Raji (cell line): ENCODE data around the gene RARB.

ENCODE experiments used
- POLR2A ChIP-seq: IDR thresholded peaks from 2 replicates; pipeline ENCODE4 v1.6.1; 2011; ENCODE audit warnings: low read depth, low read length, control low read depth; ENCODE audit not compliant: insufficient read depth

RARB gene

GRCh38 chr3:25412269-25412668, 15.8 kb upstream of the RARB start:
- no peak for TF ChIP-seq POLR2A

- no peak for TF ChIP-seq POLR2A
These were observed 11.9 kb upstream of the RARB start for GRCh38 chr3:25416176-25416575.

GRCh38 chr3:25418596-25418995, 9.5 kb upstream of the RARB start:
- no peak for TF ChIP-seq POLR2A

GRCh38 chr3:25419251-25419650, 8.8 kb upstream of the RARB start:
- TF ChIP-seq POLR2A, result no peak

- TF ChIP-seq POLR2A, result no peak
These were observed 7.9 kb upstream of the RARB start for GRCh38 chr3:25420147-25420546.

GRCh38 chr3:25420885-25421284, 7.2 kb upstream of the RARB start:
- TF ChIP-seq POLR2A, result no peak

- no peak for TF ChIP-seq POLR2A
These were observed 6.3 kb upstream of the RARB start for GRCh38 chr3:25421747-25422146.

GRCh38 chr3:25423780-25424588, 4.1 kb upstream of the RARB start:
- TF ChIP-seq POLR2A, result no peak

- no peak for TF ChIP-seq POLR2A
These were observed 3.4 kb upstream of the RARB start for GRCh38 chr3:25424614-25425013.

- no peak for TF ChIP-seq POLR2A
These were observed 1.7 kb upstream of the RARB start for GRCh38 chr3:25426408-25426807.

- no peak for TF ChIP-seq POLR2A
These were observed 908 bp upstream of the RARB start for GRCh38 chr3:25427155-25427554.

- no peak for TF ChIP-seq POLR2A
These were observed 511 bp upstream of the RARB start for GRCh38 chr3:25427563-25427941.

- TF ChIP-seq POLR2A, result no peak
These were observed 799 bp downstream of the RARB start for GRCh38 chr3:25428789-25429335.

- no peak for TF ChIP-seq POLR2A
These were observed 1.6 kb downstream of the RARB start for GRCh38 chr3:25429361-25430286.

GRCh38 chr3:25430287-25430934, 2.3 kb downstream of the RARB start:
- no peak for TF ChIP-seq POLR2A
